GM13977 (cell line): Measurements from ENCODE around the gene BBS7.

ENCODE experiments used
- DNase-seq: peaks from one replicate; pipeline ENCODE4 v3.0.0; 2012; ENCODE audit warnings: low spot score
- CTCF ChIP-seq: IDR thresholded peaks from 2 replicates; pipeline ENCODE4 v1.5.1; 2012; ENCODE audit warnings: mild to moderate bottlenecking, control low read depth; ENCODE audit not compliant: insufficient read depth; ENCODE audit errors: extremely low read depth, missing control alignments
- in situ Hi-C: fragments of 300-500 bp; cut with MboI; formaldehyde crosslinking; loops from one replicate; pipeline ENCODE4 v1.12.0; 2022; ENCODE audit warnings: low sequenced_read_pairs, low pct_unique_long_range_greater_than_20kb, mixed read lengths, inconsistent platforms; ENCODE audit not compliant: unreplicated experiment

Gene BBS7

GRCh38 chr4:121784975-121785374 is 85.3 kb downstream of the BBS7 start:
- DNase-seq, result no peak
- in situ Hi-C loops, result no loop called here
- TF ChIP-seq CTCF, result no peak

GRCh38 chr4:121784401-121784800 is 85.9 kb downstream of the BBS7 start:
- no peak for TF ChIP-seq CTCF
- in situ Hi-C loops, result no loop called here
- DNase-seq, result no peak

GRCh38 chr4:121783210-121783609 is 87.1 kb downstream of the BBS7 start:
- no peak for DNase-seq
- no peak for TF ChIP-seq CTCF
- in situ Hi-C loops, result no loop called here

- no peak for DNase-seq
- TF ChIP-seq CTCF, result no peak
- in situ Hi-C loops, result no loop called here
Observed at GRCh38 chr4:121778991-121779628, 91.2 kb downstream of the BBS7 start.

GRCh38 chr4:121777625-121778024 is 92.6 kb downstream of the BBS7 start:
- DNase-seq, result no peak
- no peak for TF ChIP-seq CTCF
- in situ Hi-C loops, result no loop called here

GRCh38 chr4:121776610-121777401 is 93.5 kb downstream of the BBS7 start:
- in situ Hi-C loops, result no loop called here
- DNase-seq, result no peak
- no peak for TF ChIP-seq CTCF
